NCI-H187 (cell line): ENCODE results near the gene DNAI1.
"Not testable (repeated sequence)": the region's sequence is repeated elsewhere in the genome, so short reads cannot be mapped to it uniquely, and the experiment has no call there.

ENCODE experiments used
- DNase-seq, 2 experiments: peaks; one replicate each; lab custom pipeline; 2025; lab: John Stamatoyannopoulos, UW

DNAI1 gene

GRCh38 chr9:34458013-34458958, at the start of gene DNAI1, which contains the start of gene FAM219A:
Gene DNAI1 (plus strand): TSS chr9:34458805. CDS start chr9:34459006, 201 bp downstream.
Gene FAM219A (minus strand): TSS chr9:34458570. CDS start chr9:34458263, 307 bp downstream.
- DNase-seq: peak; percentile 74 to 89

DNA sequence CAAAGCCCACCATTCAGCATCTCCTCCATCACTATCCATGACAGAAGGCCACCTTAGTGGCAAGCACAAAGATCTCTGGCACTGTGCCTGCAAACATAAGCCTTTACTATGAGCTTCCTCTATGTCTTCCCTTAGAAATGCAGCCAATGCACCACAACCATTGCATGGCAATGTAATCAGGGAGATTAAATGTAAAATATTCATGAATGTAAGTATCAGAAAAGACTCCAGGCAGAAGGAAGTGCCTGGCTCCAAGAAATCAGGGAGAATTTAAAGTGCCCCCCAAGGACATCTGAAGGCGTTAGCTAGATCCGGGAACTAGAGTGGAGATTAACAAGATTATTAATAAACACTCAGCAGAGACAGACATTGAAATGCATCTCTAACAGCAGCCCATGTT, 49.5 kb upstream of the DNAI1 start:
- no peak for DNase-seq

- DNase-seq: no peak
Measured at GRCh38 chr9:34412336-34412735, 46.3 kb upstream of the DNAI1 start.

DNA sequence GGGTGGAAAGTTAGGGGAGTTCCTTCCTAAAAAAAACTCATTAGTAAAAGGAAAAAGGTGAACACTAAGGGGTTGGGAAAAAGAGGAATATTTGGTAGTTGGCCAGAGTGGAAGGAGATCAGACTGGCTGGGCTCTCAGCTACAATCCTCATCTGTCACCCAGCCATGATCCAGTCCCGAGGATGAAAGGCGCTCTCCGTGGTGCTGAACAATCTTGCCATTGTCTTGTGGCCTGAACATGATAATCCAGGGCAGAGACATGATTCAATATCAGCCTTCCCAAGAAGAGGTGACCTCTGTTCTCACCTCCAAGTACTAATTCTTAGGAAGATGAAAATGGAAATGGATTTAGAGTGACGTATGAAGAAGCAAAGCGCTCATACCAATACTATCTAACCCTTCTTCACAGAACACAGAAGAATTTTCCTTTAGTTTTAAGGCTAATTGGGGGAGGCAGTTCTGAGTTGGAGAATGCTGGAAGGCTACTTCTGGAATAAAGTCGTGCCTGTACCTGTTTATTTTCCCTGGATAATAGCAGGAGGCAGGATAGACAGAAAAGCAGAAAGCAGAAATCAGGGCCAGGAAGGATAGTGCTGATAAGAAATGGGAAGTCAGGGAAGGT, 45.3 kb upstream of the DNAI1 start:
- DNase-seq: no peak

DNA sequence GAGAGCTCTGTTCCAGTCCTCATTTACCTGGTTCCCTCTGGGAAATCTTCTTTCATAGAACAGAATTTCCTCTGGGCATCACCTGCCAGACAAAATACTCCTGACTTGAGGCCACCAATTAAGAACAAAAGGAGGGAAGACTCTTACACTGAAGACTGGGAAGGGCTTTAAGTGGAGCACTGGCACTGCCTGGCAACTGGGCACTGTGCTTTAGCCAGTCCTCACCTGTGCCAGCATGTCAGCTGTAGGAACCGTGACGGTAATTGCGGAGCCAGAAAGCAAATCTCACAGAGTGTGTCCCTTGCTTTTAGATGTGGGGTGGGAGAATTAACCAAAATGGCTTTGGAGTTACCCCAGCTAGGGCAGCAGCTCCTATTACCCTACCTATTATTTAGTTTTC, 40.9 kb upstream of the DNAI1 start:
- peak; percentile 17 to 40 for DNase-seq

DNA sequence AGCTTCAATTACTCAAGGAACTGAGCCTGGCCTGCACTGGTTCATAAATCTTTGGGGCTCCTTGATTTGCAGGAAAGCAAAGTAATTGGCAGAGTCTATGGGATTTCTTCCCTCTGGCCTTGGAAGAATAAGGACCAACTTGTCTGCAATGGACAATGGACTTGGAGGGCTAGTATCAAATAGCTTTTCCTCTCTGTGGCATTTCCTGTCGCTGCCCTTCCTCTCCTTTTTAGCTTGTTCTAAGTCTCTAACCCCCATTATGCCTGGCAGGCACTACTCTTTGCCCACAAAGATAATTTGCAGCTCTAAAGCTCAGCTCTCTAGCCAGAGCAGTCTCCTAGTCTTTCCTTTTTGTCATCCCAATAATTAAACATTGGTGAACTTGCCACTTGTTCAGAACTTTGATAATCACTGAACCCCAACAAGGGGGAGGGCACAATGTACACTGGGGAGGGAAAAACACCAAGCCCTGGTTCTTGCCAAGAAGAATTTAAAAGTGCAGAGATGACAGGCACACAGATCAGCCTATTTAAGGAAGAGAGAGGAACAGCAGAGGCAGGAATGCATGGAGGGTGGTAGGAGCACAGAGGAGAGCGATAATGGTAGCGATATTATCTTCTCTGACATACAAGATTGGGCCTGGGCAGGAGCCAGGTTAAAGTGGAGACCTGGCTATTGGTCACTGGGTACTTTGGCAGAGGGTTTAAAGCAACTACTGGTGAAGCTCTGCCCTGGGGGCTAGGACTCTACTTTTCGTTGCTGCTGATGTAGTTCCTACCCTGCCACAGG, 38.7 kb upstream of the DNAI1 start:
- no peak for DNase-seq

DNA sequence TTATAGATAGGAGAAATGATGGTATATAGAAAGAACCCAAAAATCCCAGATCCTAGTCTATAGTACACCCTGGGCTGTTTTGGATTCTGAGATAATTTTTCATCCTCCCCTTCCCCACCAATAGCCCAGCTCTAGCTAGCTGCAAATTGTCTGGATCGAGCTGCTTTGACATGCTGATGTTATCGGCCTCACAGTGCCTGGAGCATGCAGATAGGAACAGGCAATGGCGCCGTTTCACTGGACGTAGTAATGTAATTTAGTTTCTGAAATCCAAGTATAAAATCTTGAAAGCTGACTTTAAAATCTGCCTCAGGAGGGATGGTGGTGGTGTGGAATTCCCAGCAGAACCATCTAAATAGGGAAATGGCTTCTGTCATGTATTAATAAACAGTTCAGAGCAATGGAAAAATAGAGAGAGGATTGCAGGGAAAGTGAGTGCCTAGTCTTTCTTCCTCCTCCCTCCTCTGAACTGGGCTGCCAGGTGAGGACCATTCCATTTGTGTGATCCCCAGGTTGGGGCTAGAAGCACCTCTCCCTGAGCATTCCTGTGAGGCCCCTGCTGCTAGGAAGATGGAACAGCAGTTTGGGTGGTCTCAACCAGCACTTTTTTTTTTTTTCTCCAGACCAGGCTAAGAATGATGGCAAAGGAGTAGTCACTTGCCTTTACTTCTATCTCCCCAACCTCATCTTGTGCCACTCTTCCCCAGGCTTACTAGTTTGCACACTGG, 32.1 kb upstream of the DNAI1 start:
- DNase-seq: no peak

GRCh38 chr9:34428325-34428958, 30.2 kb upstream of the DNAI1 start:
- DNase-seq: no peak

GRCh38 chr9:34430843-34431437, 27.7 kb upstream of the DNAI1 start:
- peak; percentile 40 to 46 for DNase-seq

DNA sequence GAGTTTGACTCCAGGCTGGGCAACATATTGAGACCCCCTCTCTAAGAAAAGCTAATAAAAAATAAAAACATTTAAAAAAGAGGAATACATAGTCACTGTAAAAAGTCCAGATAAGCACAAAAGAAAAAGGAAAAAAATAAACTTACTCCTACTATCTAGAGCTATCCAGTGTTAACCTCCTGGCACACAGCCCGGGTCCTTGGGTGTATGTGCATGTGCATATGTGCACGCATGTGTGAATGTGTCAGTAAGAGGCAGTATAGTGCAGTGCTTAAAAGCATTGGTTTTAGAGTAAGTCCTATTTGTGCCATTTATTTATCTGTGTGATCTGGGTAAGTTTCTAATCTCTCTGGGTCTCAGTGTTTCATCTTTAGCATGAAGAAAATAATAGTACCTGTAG, 26.9 kb upstream of the DNAI1 start:
- no peak for DNase-seq

GRCh38 chr9:34437006-34437925, 21.3 kb upstream of the DNAI1 start:
- peak in 1 of 2 experiments; percentile 27 for DNase-seq

GRCh38 chr9:34437926-34438307, 20.7 kb upstream of the DNAI1 start:
- not testable (repeated sequence) for DNase-seq

- not testable (repeated sequence) for DNase-seq
Measured at GRCh38 chr9:34438465-34438864, 20.1 kb upstream of the DNAI1 start.

DNA sequence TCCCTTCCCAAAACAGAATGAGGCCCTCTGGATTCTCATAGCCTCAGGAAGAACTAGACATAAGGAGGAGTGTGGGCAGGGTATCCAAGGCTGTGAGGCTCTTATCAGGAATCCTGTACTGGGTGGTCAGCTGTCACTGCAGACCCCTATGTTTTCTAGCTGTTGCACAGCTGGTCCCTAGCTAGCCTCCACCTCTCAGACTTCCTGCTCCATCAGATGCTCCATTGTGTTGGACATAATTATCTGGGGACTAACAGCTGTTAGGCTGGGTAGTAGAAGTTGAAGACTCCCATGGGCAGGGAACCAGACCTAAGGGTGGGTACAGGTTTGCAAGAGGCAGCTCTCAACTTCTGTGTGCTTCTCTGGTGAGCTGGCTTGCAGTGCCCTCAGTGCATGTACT, 18.6 kb upstream of the DNAI1 start:
- DNase-seq: no peak

DNA sequence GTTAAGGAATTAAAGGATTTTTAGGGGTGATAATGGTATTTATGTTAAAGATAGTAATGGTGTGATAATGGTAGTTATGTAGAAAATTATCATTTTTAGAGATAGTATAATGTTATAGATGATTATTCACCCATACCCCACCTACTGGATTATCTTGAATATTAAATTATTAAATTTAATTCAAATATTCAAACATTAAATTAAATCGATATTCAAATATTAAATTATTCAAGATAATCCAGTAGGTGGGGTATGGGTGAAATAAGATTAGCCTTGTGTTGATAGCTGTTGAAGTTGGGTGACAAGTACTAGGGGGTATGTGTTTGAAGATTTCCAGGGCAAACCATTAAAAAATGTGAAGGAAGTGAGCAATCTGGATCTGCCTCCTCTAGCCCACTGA, 15.8 kb upstream of the DNAI1 start:
- DNase-seq: no peak

DNA sequence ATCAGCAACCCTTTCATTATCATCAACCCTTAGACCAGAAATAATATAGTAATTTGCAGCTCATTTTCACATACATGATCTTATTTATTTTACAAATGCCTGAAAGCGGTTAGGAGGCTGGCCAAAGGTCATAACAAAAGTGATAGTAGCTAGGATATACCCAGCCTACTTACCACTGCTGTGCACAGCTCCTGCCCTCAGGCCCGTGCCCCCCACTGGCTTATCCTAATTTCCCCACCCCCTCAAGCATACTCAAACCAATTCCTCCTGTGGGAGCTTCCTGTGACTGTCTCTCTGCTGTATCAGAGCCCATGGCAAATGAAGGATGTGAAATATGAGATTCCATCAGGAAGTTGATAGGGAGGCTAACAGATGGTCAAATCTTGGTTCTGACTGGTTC, 15.1 kb upstream of the DNAI1 start:
- DNase-seq: no peak

GRCh38 chr9:34443976-34444375, 14.6 kb upstream of the DNAI1 start:
- DNase-seq: no peak

- no peak for DNase-seq
Measured at GRCh38 chr9:34446468-34446891, 12.1 kb upstream of the DNAI1 start.

GRCh38 chr9:34446951-34447350, 11.7 kb upstream of the DNAI1 start:
- no peak for DNase-seq

DNA sequence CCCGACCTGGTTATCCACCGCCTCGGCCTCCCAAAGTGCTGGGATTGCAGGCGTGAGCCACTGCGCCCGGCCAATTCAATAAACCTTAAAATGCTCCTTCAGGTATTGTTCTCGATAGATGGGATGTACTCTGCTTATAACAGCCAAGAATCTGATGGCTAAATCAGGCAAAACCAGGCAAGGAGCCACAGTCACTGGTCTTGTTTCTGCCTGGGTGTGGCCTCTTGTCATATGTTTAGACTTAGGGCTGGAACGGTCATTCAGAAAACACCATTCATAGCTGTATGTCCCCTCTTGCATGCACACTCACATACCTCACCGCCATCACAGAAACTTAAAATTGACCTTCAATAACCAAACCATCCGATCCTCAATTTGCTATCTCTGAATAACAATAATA, 8.0 kb upstream of the DNAI1 start:
- DNase-seq: no peak
